A549 (cell line): ENCODE results near the gene CPEB2. TPM values are rescaled to one million over a fixed set of nuclear protein-coding genes. Genes with fewer than 3 reads are reported as not detected.
A peak's percentile ranks its signal among the peaks of the same experiment; 100 is the strongest.
"Not testable (repeated sequence)": the region's sequence is repeated elsewhere in the genome, so short reads cannot be mapped to it uniquely, and the experiment has no call there.

Source experiments
- ATAC-seq, 2 experiments: fragments of 200-7000 bp in 1 of 2; fragments of >200 bp in 1 of 2; cut with Nextera tagmentation in 1 of 2; cut with Tn5 transposase in 1 of 2; 3 replicates each; pipeline versions ENCODE4 v1.8.0 to v1.9.1; 2018 to 2020; ENCODE audit warnings: mild to moderate bottlenecking in 1 of 2, moderate library complexity in 1 of 2
- CTCF ChIA-PET: fragments of 300-600 bp; sonication (Branson Sonifier 250); formaldehyde crosslinking; extraction: SDS; loops from one replicate; lab custom pipeline; 2021; ENCODE audit warnings: antibody characterized with exemption, inconsistent platforms; lab: Yijun Ruan, JAX
- POLR2A ChIA-PET: fragments of 350-600 bp; formaldehyde crosslinking; extraction: SDS; loops from one replicate; lab custom pipeline; 2021; ENCODE audit warnings: antibody characterized with exemption, inconsistent platforms; lab: Yijun Ruan, JAX
- DNase-seq, 2 experiments: peaks; one replicate each; pipeline versions ENCODE4 v3.0.0 to v3.0.0-alpha.2; 2011 to 2016; ENCODE audit warnings: low read depth in 1 of 2, low spot score in 1 of 2
- FAIRE-seq: peaks from 2 replicates; lab custom pipeline; 2011; peaks lifted over from hg19 to GRCh38; lab: Jason Lieb, UNC
- H3K27ac ChIP-seq, 2 experiments: fragments of >200 bp; sonication (Bioruptor Twin); formaldehyde crosslinking; 3 replicates each; pipeline ENCODE4 v1.5.1; 2016 to 2017
- H3K4me1 ChIP-seq: fragments of >200 bp; sonication (Bioruptor Twin); formaldehyde crosslinking; 3 replicates; pipeline ENCODE4 v1.6.1; 2016
- H3K4me2 ChIP-seq: fragments of >200 bp; sonication (Bioruptor Twin); formaldehyde crosslinking; 3 replicates; pipeline ENCODE4 v1.6.1; 2016
- H3K4me3 ChIP-seq: fragments of >200 bp; sonication (Bioruptor Twin); formaldehyde crosslinking; 3 replicates; pipeline ENCODE4 v1.5.1; 2016
- H3K9me3 ChIP-seq: fragments of >200 bp; sonication (Bioruptor Twin); formaldehyde crosslinking; 3 replicates; pipeline ENCODE4 v1.6.1; 2016
- CBX2 ChIP-seq: fragments of 200-600 bp; sonication (generic); IDR thresholded peaks from 2 replicates; pipeline ENCODE4 v1.6.1; 2016; ENCODE audit warnings: low read depth, mild to moderate bottlenecking, borderline replicate concordance
- CBX8 ChIP-seq: fragments of 200-600 bp; sonication (generic); IDR thresholded peaks from 2 replicates; pipeline ENCODE4 v1.6.1; 2016
- CHD2 ChIP-seq: fragments of 150-350 bp; IDR thresholded peaks from 2 replicates; pipeline ENCODE4 v1.6.1; 2014; ENCODE audit warnings: low read length; ENCODE audit not compliant: partially characterized antibody
- EHF ChIP-seq: fragments of 250-450 bp; sonication (Bioruptor Pico); IDR thresholded peaks from 2 replicates; pipeline ENCODE4 v1.5.0; 2020; ENCODE audit warnings: mild to moderate bottlenecking
- ELK1 ChIP-seq: fragments of 150-350 bp; IDR thresholded peaks from 2 replicates; pipeline ENCODE4 v1.6.1; 2014; ENCODE audit warnings: low read depth, mild to moderate bottlenecking, low read length
- EP300 ChIP-seq, 2 experiments: fragments of >200 bp; sonication (Bioruptor Twin); formaldehyde crosslinking; IDR thresholded peaks; 2 replicates in 1 of 2; 3 replicates in 1 of 2; pipeline ENCODE4 v1.6.1; 2016 to 2017
- FOSB ChIP-seq: fragments of 250-450 bp; sonication (Bioruptor Pico); IDR thresholded peaks from 2 replicates; pipeline ENCODE4 v1.5.0; 2020; ENCODE audit warnings: mild to moderate bottlenecking, moderate library complexity
- GATA3 ChIP-seq: IDR thresholded peaks from 2 replicates; pipeline ENCODE4 v1.6.1; 2012; ENCODE audit warnings: borderline replicate concordance
- HEYL ChIP-seq: fragments of 250-450 bp; sonication (Bioruptor Pico); IDR thresholded peaks from 2 replicates; pipeline ENCODE4 v1.8.0; 2021; ENCODE audit warnings: mild to moderate bottlenecking, moderate library complexity
- HOXB13 ChIP-seq: fragments of 250-450 bp; sonication (Bioruptor Pico); IDR thresholded peaks from 2 replicates; pipeline ENCODE4 v1.5.0; 2020; ENCODE audit warnings: low read depth, mild to moderate bottlenecking, moderate library complexity
- HOXB5 ChIP-seq: fragments of 250-450 bp; sonication (Bioruptor Pico); IDR thresholded peaks from 2 replicates; pipeline ENCODE4 v1.5.0; 2020; ENCODE audit warnings: mild to moderate bottlenecking, moderate library complexity
- MAFK ChIP-seq: fragments of 450-650 bp; IDR thresholded peaks from 2 replicates; pipeline ENCODE4 v1.6.1; 2014; ENCODE audit not compliant: partially characterized antibody
- NFE2L2 ChIP-seq: fragments of 150-350 bp; conservative IDR thresholded peaks from 2 replicates; pipeline ENCODE4 v1.6.1; 2014; ENCODE audit warnings: low read length
- NR3C1 ChIP-seq: fragments of >200 bp; sonication (Bioruptor Twin); formaldehyde crosslinking; IDR thresholded peaks from 3 replicates; pipeline ENCODE4 v1.6.1; 2017
- PHF8 ChIP-seq: fragments of 200-600 bp; sonication (generic); IDR thresholded peaks from 2 replicates; pipeline ENCODE4 v1.6.1; 2016; ENCODE audit warnings: low read depth, mild to moderate bottlenecking, antibody characterized with exemption, moderate library complexity, borderline replicate concordance
- POLR2A ChIP-seq: IDR thresholded peaks from 2 replicates; pipeline ENCODE4 v1.6.1; 2012; ENCODE audit warnings: mild to moderate bottlenecking, low read length
- POLR2AphosphoS2 ChIP-seq: conservative IDR thresholded peaks from 2 replicates; pipeline ENCODE4 v1.6.1; 2012; ENCODE audit warnings: low read length, improper control_type of control experiment, inconsistent platforms
- SMC3 ChIP-seq: fragments of >200 bp; sonication (Bioruptor Twin); formaldehyde crosslinking; IDR thresholded peaks from 3 replicates; pipeline ENCODE4 v1.6.1; 2018; ENCODE audit warnings: inconsistent platforms
- ZC3H11A ChIP-seq: fragments of 450-650 bp; IDR thresholded peaks from 2 replicates; pipeline ENCODE4 v1.6.1; 2014; ENCODE audit warnings: antibody characterized with exemption, mild to moderate bottlenecking
- ZFP36 ChIP-seq: fragments of 450-650 bp; IDR thresholded peaks from 2 replicates; pipeline ENCODE4 v1.6.1; 2014; ENCODE audit warnings: borderline replicate concordance; ENCODE audit not compliant: partially characterized antibody
- ZSCAN20 ChIP-seq: fragments of 250-450 bp; sonication (Bioruptor Pico); IDR thresholded peaks from 2 replicates; pipeline ENCODE4 v1.8.0; 2022; ENCODE audit warnings: mild to moderate bottlenecking, moderate library complexity
- WGBS: methylation state at CpG from one replicate; pipeline ENCODE4 v1.1.6; 2017; ENCODE audit errors: missing lambda C conversion rate; 5-methylcytosine and 5-hydroxymethylcytosine counted together
- polyA plus RNA-seq, 4 experiments: library from polyadenylated mRNA; depleted of rRNA in 3 of 4; stranded (reverse); fragments of >200 nt; fragmentation: RNase III in 1 of 4; extraction: RNeasy Plus Mini Kit Qiagen cat#74134 plus additional on column Dnase treatment in 1 of 4; gene quantifications; 2 replicates in 3 of 4; 3 replicates in 1 of 4; pipeline ENCODE4 v1.2.3, GENCODE V29; 2011 to 2017
- TF ChIP-seq, protein P1 (sequence below): fragments of >200 bp; sonication (Bioruptor Twin); formaldehyde crosslinking; IDR thresholded peaks from 3 replicates; pipeline ENCODE4 v1.6.1; 2016
- TF ChIP-seq, protein P2 (sequence below): fragments of 250-450 bp; sonication (Bioruptor Pico); IDR thresholded peaks from 2 replicates; pipeline ENCODE4 v1.5.0; 2021; ENCODE audit warnings: mild to moderate bottlenecking, moderate library complexity, borderline replicate concordance

Gene CPEB2
- polyA plus RNA-seq, 2 of the 4 experiments (the other 2 are of a cell fraction), result 16.2 to 16.8 TPM

- ATAC-seq, result no peak
- no peak for FAIRE-seq
- POLR2A ChIA-PET, result no interaction called here
These were observed 82.5 kb downstream of the CPEB2 start for GRCh38 chr4:15084780-15085179.

DNA sequence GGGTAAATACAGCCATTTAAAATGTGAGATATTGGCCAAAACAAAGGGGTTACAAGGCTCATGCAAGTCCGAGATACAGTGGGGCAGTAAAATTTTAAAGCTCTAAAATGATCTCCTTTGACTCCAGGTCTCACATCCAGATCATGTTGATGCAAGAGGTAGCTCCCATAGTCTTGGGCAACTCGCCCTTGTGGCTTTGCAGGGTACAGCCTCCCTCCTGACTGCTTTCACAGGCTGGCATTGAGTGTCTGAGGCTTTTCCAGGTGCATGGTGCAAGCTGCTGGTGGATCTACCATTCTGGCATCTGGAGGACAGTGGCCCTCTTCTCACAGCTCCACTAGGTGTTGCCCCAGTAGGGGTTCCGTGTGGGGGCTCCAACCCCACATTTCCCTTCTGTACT lies 83.5 kb downstream of the CPEB2 start:
- DNase-seq, H3K4me2 ChIP-seq, H3K9me3 ChIP-seq, FAIRE-seq, CTCF ChIA-PET, H3K4me1 ChIP-seq, H3K27ac ChIP-seq, ATAC-seq, POLR2A ChIA-PET, H3K4me3 ChIP-seq: not testable (repeated sequence)
- 27% methylated on average over 3 of the region's 3 CpGs for WGBS

More at GRCh38 chr4:15084780-15085179, 82.5 kb downstream of the CPEB2 start:
- Histone ChIP-seq H3K4me2 (no peak overlapping the region), H3K9me3 (no peaks in the 10 kb centered on the region; the same call in 2 of the 3 replicates), H3K4me3 (no peak overlapping the region), H3K4me1 (no peaks in the 10 kb centered on the region), H3K27ac (no peak overlapping the region)
- DNase-seq, result no peak
- TF ChIP-seq EHF, result no peak
- TF ChIP-seq, protein P1, sequence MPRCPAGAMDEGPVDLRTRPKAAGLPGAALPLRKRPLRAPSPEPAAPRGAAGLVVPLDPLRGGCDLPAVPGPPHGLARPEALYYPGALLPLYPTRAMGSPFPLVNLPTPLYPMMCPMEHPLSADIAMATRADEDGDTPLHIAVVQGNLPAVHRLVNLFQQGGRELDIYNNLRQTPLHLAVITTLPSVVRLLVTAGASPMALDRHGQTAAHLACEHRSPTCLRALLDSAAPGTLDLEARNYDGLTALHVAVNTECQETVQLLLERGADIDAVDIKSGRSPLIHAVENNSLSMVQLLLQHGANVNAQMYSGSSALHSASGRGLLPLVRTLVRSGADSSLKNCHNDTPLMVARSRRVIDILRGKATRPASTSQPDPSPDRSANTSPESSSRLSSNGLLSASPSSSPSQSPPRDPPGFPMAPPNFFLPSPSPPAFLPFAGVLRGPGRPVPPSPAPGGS, result no peak
- no peak for TF ChIP-seq HOXB5 (CRISPR knock-in tag)
- TF ChIP-seq NR3C1, result no peak
- TF ChIP-seq EP300 (IDR thresholded peaks at IDR 0.05), result no peak
- no peak for TF ChIP-seq ZC3H11A
- no peak for TF ChIP-seq NFE2L2
- no peak for TF ChIP-seq HOXB13 (CRISPR knock-in tag)
- TF ChIP-seq SMC3, result no peak
- CTCF ChIA-PET, result no interaction called here
- WGBS, result 47% methylated on average over 1 of the region's 1 CpG

- FAIRE-seq, DNase-seq: not testable (repeated sequence)
These were observed 84.0 kb downstream of the CPEB2 start for GRCh38 chr4:15086259-15086658.

GRCh38 chr4:15088394-15089035 lies 86.2 kb downstream of the CPEB2 start:
- H3K4me3 ChIP-seq, result no peak overlapping the region
- DNase-seq (no peak), ATAC-seq (no peak), FAIRE-seq (no peak)
- no peaks in the 10 kb centered on the region; the same call in 2 of the 3 replicates for H3K9me3 ChIP-seq
- 60% methylated on average over 4 of the region's 4 CpGs for WGBS
- CTCF ChIA-PET, result no interaction called here
- H3K27ac ChIP-seq, result no peak overlapping the region
- no peak overlapping the region for H3K4me2 ChIP-seq
- no peaks in the 10 kb centered on the region for H3K4me1 ChIP-seq
- TF ChIP-seq CBX8 (no peak), MAFK (peak; percentile 89), SMC3 (no peak)
- POLR2A ChIA-PET, result no interaction called here

More at GRCh38 chr4:15086259-15086658, 84.0 kb downstream of the CPEB2 start:
- H3K27ac ChIP-seq, CTCF ChIA-PET, H3K4me1 ChIP-seq, POLR2A ChIA-PET, H3K9me3 ChIP-seq, H3K4me2 ChIP-seq, H3K4me3 ChIP-seq, ATAC-seq: not testable (repeated sequence)
- TF ChIP-seq ZFP36, result peak; percentile 57
- WGBS, result 41% methylated on average over 2 of the region's 2 CpGs

- ChIA-PET POLR2A (no interaction called here), CTCF (no interaction called here)
- 78% methylated on average over 3 of the region's 3 CpGs for WGBS
- FAIRE-seq, result no peak
- Histone ChIP-seq H3K4me3 (no peak overlapping the region), H3K27ac (no peak overlapping the region), H3K4me2 (no peak overlapping the region), H3K9me3 (no peaks in the 10 kb centered on the region; the same call in 2 of the 3 replicates), H3K4me1 (no peaks in the 10 kb centered on the region)
- no peak for DNase-seq
- no peak for ATAC-seq
- TF ChIP-seq SMC3 (no peak), HEYL (CRISPR knock-in tag) (no peak), ZSCAN20 (no peak), ZC3H11A (no peak), GATA3 (no peak), POLR2A (no peak), CBX2 (no peak), CHD2 (no peak), MAFK (no peak), CBX8 (no peak), FOSB (CRISPR knock-in tag) (no peak), ELK1 (no peak), HOXB13 (CRISPR knock-in tag) (no peak), PHF8 (no peak), POLR2AphosphoS2 (no peak)
- TF ChIP-seq, protein P2, sequence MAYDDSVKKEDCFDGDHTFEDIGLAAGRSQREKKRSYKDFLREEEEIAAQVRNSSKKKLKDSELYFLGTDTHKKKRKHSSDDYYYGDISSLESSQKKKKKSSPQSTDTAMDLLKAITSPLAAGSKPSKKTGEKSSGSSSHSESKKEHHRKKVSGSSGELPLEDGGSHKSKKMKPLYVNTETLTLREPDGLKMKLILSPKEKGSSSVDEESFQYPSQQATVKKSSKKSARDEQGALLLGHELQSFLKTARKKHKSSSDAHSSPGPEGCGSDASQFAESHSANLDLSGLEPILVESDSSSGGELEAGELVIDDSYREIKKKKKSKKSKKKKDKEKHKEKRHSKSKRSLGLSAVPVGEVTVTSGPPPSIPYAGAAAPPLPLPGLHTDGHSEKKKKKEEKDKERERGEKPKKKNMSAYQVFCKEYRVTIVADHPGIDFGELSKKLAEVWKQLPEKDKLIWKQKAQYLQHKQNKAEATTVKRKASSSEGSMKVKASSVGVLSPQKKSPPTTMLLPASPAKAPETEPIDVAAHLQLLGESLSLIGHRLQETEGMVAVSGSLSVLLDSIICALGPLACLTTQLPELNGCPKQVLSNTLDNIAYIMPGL (CRISPR knock-in tag), result no peak
These were observed 87.7 kb downstream of the CPEB2 start for GRCh38 chr4:15089979-15090378.
